ACC112 (cell line): ENCODE results near the gene ACTR5.
"Not testable (repeated sequence)": the region's sequence is repeated elsewhere in the genome, so short reads cannot be mapped to it uniquely, and the experiment has no call there.

Experiments
- H2AFZ ChIP-seq: fragments of 200-600 bp; sonication (generic); one replicate; pipeline ENCODE4 v1.6.0; 2017; ENCODE audit warnings: antibody characterized with exemption, low read length; ENCODE audit not compliant: unreplicated experiment
- H3K27ac ChIP-seq: fragments of 200-600 bp; sonication (generic); 2 replicates; pipeline ENCODE4 v1.5.1; 2014; ENCODE audit warnings: low read depth, mild to moderate bottlenecking, antibody characterized with exemption, low read length, moderate library complexity
- H3K27me3 ChIP-seq: fragments of 200-600 bp; sonication (generic); 2 replicates; pipeline ENCODE4 v1.6.1; 2014; ENCODE audit warnings: mild to moderate bottlenecking, antibody characterized with exemption, low read length, moderate library complexity, mixed read lengths; ENCODE audit not compliant: insufficient read depth
- H3K36me3 ChIP-seq: fragments of 200-600 bp; sonication (generic); 2 replicates; pipeline ENCODE4 v1.6.1; 2016; ENCODE audit warnings: mild to moderate bottlenecking, antibody characterized with exemption, low read length, moderate library complexity, mixed read lengths; ENCODE audit not compliant: insufficient read depth
- H3K4me1 ChIP-seq: fragments of 200-600 bp; sonication (generic); one replicate; pipeline ENCODE4 v1.6.1; 2016; ENCODE audit warnings: low read length, mixed read lengths; ENCODE audit not compliant: insufficient read depth, unreplicated experiment, control insufficient read depth
- H3K4me3 ChIP-seq: fragments of 200-600 bp; sonication (generic); 2 replicates; pipeline ENCODE4 v1.5.1; 2014; ENCODE audit warnings: mild to moderate bottlenecking, low read depth, low read length
- H3K79me2 ChIP-seq: fragments of 200-600 bp; sonication (generic); one replicate; pipeline ENCODE4 v1.6.0; 2016; ENCODE audit warnings: low read length; ENCODE audit not compliant: control insufficient read depth, unreplicated experiment, insufficient read depth

The ACTR5 gene

GRCh38 chr20:38805958-38806854, 57.9 kb downstream of the ACTR5 start:
- Histone ChIP-seq H3K79me2 (no peaks in the 10 kb centered on the region), H2AFZ (peak overlapping the region; percentile 28), H3K27ac (no peak overlapping the region), H3K27me3 (peaks cover 69% of the 10 kb centered on the region), H3K36me3 (no peaks in the 10 kb centered on the region), H3K4me1 (no peaks in the 10 kb centered on the region), H3K4me3 (peak overlapping the region; percentile 60)

GRCh38 chr20:38806855-38807655, 58.8 kb downstream of the ACTR5 start:
- Histone ChIP-seq H3K36me3 (no peaks in the 10 kb centered on the region), H3K27ac (no peak overlapping the region), H3K79me2 (no peaks in the 10 kb centered on the region), H3K27me3 (peaks cover 77% of the 10 kb centered on the region), H3K4me3 (peak overlapping the region; percentile 60), H3K4me1 (no peaks in the 10 kb centered on the region), H2AFZ (no peak overlapping the region)

DNA sequence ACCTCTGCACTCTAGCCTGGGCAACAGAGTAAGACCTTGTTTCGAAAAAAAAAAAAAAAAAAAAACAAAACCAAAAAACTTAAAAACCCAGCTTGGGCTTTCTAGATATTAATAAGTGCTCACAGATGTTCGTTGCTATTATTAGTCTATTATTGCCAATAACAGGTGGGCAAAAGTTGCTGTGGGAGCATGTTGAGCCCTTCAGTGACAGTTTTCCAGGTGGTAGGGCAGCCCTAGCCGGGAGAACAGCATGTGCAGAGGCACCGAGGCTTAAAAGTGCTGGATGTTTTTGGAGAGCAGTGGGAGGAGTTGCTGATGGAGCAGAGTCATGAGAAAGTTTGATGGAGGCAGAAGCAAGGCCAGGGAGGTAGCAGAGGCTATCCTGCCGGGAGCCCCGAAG, 61.7 kb downstream of the ACTR5 start:
- Histone ChIP-seq H3K27me3 (peaks cover 92% of the 10 kb centered on the region), H2AFZ (no peak overlapping the region), H3K4me1 (no peaks in the 10 kb centered on the region), H3K79me2 (no peaks in the 10 kb centered on the region), H3K27ac (no peak overlapping the region), H3K4me3 (no peak overlapping the region), H3K36me3 (no peaks in the 10 kb centered on the region)

DNA sequence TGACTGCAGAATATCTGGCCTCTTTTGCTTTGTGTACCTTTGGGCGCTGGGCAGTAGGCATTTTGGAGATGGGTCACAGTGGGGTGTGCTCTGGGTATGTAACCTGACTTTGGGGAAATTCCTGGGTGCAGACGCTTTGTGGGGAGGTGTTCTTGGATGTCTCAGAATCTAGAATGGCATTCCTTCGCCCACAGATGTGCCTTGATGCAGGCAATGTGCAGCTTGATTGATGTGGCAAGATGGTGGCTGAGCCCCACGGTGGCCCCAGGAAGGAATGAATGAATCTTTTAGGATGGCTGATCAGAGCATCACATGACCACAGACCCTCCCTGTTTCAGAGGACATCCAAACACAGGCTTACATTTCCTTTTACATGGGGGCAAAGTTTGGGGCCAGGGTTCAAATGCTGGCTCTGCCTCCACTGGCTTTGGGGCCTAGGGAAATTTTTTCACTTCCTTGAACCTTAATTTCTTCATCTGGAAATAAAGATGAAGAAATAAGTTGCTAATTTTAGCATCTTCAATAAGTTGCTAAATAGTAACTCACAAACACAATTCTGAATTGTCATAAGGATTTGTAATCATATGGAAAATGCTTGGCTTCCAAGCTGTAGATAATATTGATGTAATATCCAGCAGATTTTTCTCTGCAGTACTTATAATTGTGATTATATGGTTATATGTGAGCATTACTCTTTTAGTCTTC, 62.8 kb downstream of the ACTR5 start:
- Histone ChIP-seq H3K27me3 (peaks cover 92% of the 10 kb centered on the region), H3K4me3 (no peak overlapping the region), H3K36me3 (no peaks in the 10 kb centered on the region), H3K4me1 (no peaks in the 10 kb centered on the region), H3K27ac (no peak overlapping the region), H3K79me2 (no peaks in the 10 kb centered on the region), H2AFZ (no peak overlapping the region)

DNA sequence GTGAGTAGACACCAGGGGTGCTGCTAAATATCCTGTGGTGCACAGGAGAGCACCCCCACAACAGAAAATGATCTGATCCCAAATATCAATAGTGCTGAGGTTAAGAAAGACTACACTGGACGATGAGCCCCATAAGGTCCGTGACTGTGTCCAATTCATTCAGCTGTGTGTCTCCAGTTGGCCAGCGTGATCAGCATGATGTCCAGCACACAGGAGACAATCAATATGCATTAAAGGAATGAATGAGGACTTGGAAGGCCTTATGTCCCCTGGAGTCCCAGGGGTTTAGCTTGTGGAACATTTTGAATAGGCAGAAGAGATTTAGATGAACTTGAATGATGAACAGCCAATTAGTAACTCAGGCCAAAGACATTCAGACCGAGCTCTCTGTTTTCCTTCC, 63.5 kb downstream of the ACTR5 start:
- H3K4me1 ChIP-seq, result no peaks in the 10 kb centered on the region
- H3K79me2 ChIP-seq, result no peaks in the 10 kb centered on the region
- no peaks in the 10 kb centered on the region for H3K36me3 ChIP-seq
- no peak overlapping the region for H3K27ac ChIP-seq
- no peak overlapping the region for H3K4me3 ChIP-seq
- H3K27me3 ChIP-seq, result peaks cover 92% of the 10 kb centered on the region
- H2AFZ ChIP-seq, result no peak overlapping the region

- Histone ChIP-seq H3K36me3 (no peaks in the 10 kb centered on the region), H3K79me2 (no peaks in the 10 kb centered on the region), H3K27me3 (peaks cover 91% of the 10 kb centered on the region), H2AFZ (no peak overlapping the region), H3K4me3 (no peak overlapping the region), H3K4me1 (no peaks in the 10 kb centered on the region), H3K27ac (no peak overlapping the region)
Observed at GRCh38 chr20:38812182-38812581, 63.9 kb downstream of the ACTR5 start.

DNA sequence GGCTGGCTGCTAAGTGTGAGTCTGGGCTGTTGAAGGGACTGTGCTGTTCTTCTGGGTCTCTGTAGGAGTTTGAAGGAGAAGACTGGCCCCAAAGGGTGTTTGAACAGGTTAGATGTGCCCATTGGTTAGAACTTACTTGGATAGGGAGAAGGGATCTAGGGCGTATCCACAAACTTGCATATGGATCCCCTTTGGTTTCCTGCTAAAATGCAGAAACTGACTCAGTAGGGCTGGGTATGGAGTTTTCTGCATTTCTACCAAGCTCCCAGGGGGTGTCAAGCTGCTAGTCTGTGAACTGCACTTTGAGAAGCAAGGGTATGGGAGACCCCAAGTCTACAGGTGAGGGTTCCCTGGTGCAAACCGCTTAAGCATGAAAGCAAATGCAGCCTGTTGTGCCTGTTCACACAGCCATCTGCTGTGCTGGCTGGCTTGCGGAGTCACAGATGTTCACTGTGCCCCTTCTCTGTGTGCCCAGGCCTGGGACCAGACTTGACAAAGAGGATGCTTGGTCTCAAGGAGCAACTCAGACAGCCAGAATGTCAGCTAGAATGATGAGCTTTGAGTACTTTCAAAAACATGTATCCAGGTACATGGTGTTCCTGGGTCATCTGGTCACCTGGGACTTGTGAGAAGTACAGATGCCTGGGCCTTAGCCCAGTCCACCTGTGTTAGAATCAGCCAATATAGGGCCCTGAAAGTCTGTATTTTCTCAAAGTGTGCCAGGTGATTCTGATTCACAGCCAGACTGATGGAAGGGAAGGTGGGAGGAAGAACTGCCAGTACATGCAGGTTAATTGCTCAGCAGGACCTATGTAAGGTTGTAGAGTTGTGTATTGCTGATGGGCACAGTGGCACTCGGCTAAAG, 64.7 kb downstream of the ACTR5 start:
- Histone ChIP-seq H3K4me1 (no peaks in the 10 kb centered on the region), H3K79me2 (no peaks in the 10 kb centered on the region), H3K36me3 (no peaks in the 10 kb centered on the region), H3K27me3 (peaks cover 84% of the 10 kb centered on the region), H3K4me3 (no peak overlapping the region), H2AFZ (no peak overlapping the region), H3K27ac (no peak overlapping the region)

GRCh38 chr20:38813574-38813962, 65.3 kb downstream of the ACTR5 start:
- H3K79me2 ChIP-seq, H2AFZ ChIP-seq, H3K4me3 ChIP-seq, H3K36me3 ChIP-seq, H3K4me1 ChIP-seq, H3K27ac ChIP-seq: not testable (repeated sequence)
- H3K27me3 ChIP-seq, result peaks cover 80% of the 10 kb centered on the region

GRCh38 chr20:38815446-38815845, 67.2 kb downstream of the ACTR5 start:
- no peaks in the 10 kb centered on the region for H3K36me3 ChIP-seq
- H3K27me3 ChIP-seq, result peaks cover 78% of the 10 kb centered on the region
- no peaks in the 10 kb centered on the region for H3K4me1 ChIP-seq
- no peaks in the 10 kb centered on the region for H3K79me2 ChIP-seq
- no peak overlapping the region for H2AFZ ChIP-seq
- no peak overlapping the region for H3K27ac ChIP-seq
- H3K4me3 ChIP-seq, result no peak overlapping the region
